Measurements from ENCODE around the gene KRTAP3-1. TPM values are rescaled to one million over a fixed set of nuclear protein-coding genes. Genes with fewer than 3 reads are reported as not detected.

Gene KRTAP3-1
- polyA plus RNA-seq, 1 donor from 2014 or later, result not detected

DNA sequence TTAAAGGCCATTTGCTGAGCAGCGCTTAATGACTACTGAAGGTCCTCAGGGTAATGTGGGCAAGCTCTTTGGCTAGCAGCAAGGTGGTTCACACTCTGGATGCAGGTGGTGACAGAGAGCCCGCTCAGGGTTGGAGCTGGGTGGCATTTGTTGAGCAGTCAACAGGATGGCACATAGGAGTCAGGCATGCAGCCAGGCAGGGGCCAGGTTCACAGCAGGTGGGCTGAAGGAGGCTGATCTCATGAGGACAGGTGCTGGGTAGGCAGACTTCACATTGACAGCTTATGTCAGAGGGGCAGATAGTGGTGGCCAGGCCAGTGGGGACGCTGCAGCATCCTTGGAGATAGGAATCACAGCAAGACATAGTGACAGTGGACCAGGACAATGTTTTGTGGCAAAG lies 4.5 kb downstream of the KRTAP3-1 start:
- Histone ChIP-seq H3F3A (ENCODE audit: insufficient read depth, low read length, poor library complexity, severe bottlenecking) (no peaks in the 10 kb centered on the region), H3K4me3 (ENCODE audit: low read length) (no peak overlapping the region), H4K20me1 (ENCODE audit: insufficient read depth) (no peaks in the 10 kb centered on the region), H3K9ac (ENCODE audit: low read length) (no peak overlapping the region), H2AFZ (ENCODE audit: low read depth, low read length) (no peak overlapping the region), H3K27ac (ENCODE audit: low read length) (no peak overlapping the region), H3K36me3 (ENCODE audit: insufficient read depth, low read length) (no peaks in the 10 kb centered on the region), H3K9me3 (ENCODE audit: low read length) (no peaks in the 10 kb centered on the region), H3K27me3 (ENCODE audit: insufficient read depth, low read depth, low read length) (no peaks in the 10 kb centered on the region), H3K79me2 (replicated peaks; ENCODE audit: insufficient read depth, low read length) (no peaks in the 10 kb centered on the region), H3K9me2 (ENCODE audit: insufficient read depth, low read length) (no peaks in the 10 kb centered on the region), H3K4me2 (ENCODE audit: low read length) (no peak overlapping the region)
- no peak for TF ChIP-seq POLR2AphosphoS5 (IDR thresholded peaks at IDR 0.05)
- no peak for TF ChIP-seq SMC3 (conservative IDR thresholded peaks at IDR 0.05; ENCODE audit: poor library complexity)
- no peak for TF ChIP-seq EP300 (conservative IDR thresholded peaks at IDR 0.05; ENCODE audit: poor library complexity, severe bottlenecking)
- no peak for TF ChIP-seq EZH2 (IDR thresholded peaks at IDR 0.05; ENCODE audit: borderline replicate concordance, insufficient read depth, low read length, poor library complexity, severe bottlenecking)
- no peak for TF ChIP-seq TAF1 (IDR thresholded peaks at IDR 0.05; ENCODE audit: low read depth)
- TF ChIP-seq CTCF (IDR thresholded peaks at IDR 0.05; ENCODE audit: poor library complexity, severe bottlenecking), result no peak
- TF ChIP-seq RAD21 (conservative IDR thresholded peaks at IDR 0.05), result no peak
- TF ChIP-seq, protein P1, sequence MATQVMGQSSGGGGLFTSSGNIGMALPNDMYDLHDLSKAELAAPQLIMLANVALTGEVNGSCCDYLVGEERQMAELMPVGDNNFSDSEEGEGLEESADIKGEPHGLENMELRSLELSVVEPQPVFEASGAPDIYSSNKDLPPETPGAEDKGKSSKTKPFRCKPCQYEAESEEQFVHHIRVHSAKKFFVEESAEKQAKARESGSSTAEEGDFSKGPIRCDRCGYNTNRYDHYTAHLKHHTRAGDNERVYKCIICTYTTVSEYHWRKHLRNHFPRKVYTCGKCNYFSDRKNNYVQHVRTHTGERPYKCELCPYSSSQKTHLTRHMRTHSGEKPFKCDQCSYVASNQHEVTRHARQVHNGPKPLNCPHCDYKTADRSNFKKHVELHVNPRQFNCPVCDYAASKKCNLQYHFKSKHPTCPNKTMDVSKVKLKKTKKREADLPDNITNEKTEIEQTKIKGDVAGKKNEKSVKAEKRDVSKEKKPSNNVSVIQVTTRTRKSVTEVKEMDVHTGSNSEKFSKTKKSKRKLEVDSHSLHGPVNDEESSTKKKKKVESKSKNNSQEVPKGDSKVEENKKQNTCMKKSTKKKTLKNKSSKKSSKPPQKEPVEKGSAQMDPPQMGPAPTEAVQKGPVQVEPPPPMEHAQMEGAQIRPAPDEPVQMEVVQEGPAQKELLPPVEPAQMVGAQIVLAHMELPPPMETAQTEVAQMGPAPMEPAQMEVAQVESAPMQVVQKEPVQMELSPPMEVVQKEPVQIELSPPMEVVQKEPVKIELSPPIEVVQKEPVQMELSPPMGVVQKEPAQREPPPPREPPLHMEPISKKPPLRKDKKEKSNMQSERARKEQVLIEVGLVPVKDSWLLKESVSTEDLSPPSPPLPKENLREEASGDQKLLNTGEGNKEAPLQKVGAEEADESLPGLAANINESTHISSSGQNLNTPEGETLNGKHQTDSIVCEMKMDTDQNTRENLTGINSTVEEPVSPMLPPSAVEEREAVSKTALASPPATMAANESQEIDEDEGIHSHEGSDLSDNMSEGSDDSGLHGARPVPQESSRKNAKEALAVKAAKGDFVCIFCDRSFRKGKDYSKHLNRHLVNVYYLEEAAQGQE (IDR thresholded peaks at IDR 0.05; ENCODE audit: borderline replicate concordance), result no peak
- TF ChIP-seq MXI1 (conservative IDR thresholded peaks at IDR 0.05; ENCODE audit: poor library complexity, severe bottlenecking), result no peak

GRCh38 chr17:41003926-41004325 lies 5.0 kb downstream of the KRTAP3-1 start:
- Histone ChIP-seq H2AFZ (ENCODE audit: low read depth, low read length) (no peak overlapping the region), H4K20me1 (ENCODE audit: insufficient read depth) (no peaks in the 10 kb centered on the region), H3K4me2 (ENCODE audit: low read length) (no peak overlapping the region), H3K79me2 (replicated peaks; ENCODE audit: insufficient read depth, low read length) (no peaks in the 10 kb centered on the region), H3K4me3 (ENCODE audit: low read length) (no peak overlapping the region), H3K9me2 (ENCODE audit: insufficient read depth, low read length) (no peaks in the 10 kb centered on the region), H3K27me3 (ENCODE audit: insufficient read depth, low read depth, low read length) (no peaks in the 10 kb centered on the region), H3K9ac (ENCODE audit: low read length) (no peak overlapping the region), H3K36me3 (ENCODE audit: insufficient read depth, low read length) (no peaks in the 10 kb centered on the region), H3K9me3 (ENCODE audit: low read length) (no peaks in the 10 kb centered on the region), H3F3A (ENCODE audit: insufficient read depth, low read length, poor library complexity, severe bottlenecking) (no peaks in the 10 kb centered on the region), H3K27ac (ENCODE audit: low read length) (no peak overlapping the region)
- no peak for TF ChIP-seq MXI1 (conservative IDR thresholded peaks at IDR 0.05; ENCODE audit: poor library complexity, severe bottlenecking)
- TF ChIP-seq EP300 (conservative IDR thresholded peaks at IDR 0.05; ENCODE audit: poor library complexity, severe bottlenecking), result no peak
- TF ChIP-seq, protein P1 (IDR thresholded peaks at IDR 0.05; ENCODE audit: borderline replicate concordance), result no peak
- TF ChIP-seq EZH2 (IDR thresholded peaks at IDR 0.05; ENCODE audit: borderline replicate concordance, insufficient read depth, low read length, poor library complexity, severe bottlenecking), result no peak
- no peak for TF ChIP-seq RAD21 (conservative IDR thresholded peaks at IDR 0.05)
- TF ChIP-seq POLR2AphosphoS5 (IDR thresholded peaks at IDR 0.05), result no peak
- no peak for TF ChIP-seq TAF1 (IDR thresholded peaks at IDR 0.05; ENCODE audit: low read depth)
- TF ChIP-seq CTCF (IDR thresholded peaks at IDR 0.05; ENCODE audit: poor library complexity, severe bottlenecking), result no peak
- no peak for TF ChIP-seq SMC3 (conservative IDR thresholded peaks at IDR 0.05; ENCODE audit: poor library complexity)

All from neural cell (in vitro differentiated cells).